ENCODE results near the gene MARVELD3. TPM values are rescaled to one million over a fixed set of nuclear protein-coding genes. Genes with fewer than 3 reads are reported as not detected.

MARVELD3 gene
- total RNA-seq, 1 experiment from 2014 or later = 28.6 TPM

GRCh38 chr16:71648921-71649320, 22.9 kb downstream of the MARVELD3 start:
- no peak overlapping the region for H3K4me3 ChIP-seq
- no peak overlapping the region for H3K4me2 ChIP-seq
- no peaks in the 10 kb centered on the region for H3K9me3 ChIP-seq (ENCODE audit: insufficient read depth, low read depth)
- DNase-seq = no peak
- H2AFZ ChIP-seq = no peak overlapping the region
- H3K4me1 ChIP-seq (replicated peaks; ENCODE audit: insufficient read depth) = 0 out of 2 replicates have a peak, but pooled peaks cover 1% of the 10 kb centered on the region
- CTCF ChIA-PET = no interaction called here
- no peaks in the 10 kb centered on the region for H3K9me2 ChIP-seq (ENCODE audit: insufficient read depth)
- intact Hi-C loops (cut with micrococcal nuclease; ENCODE audit: unreplicated experiment) = no loop called here
- H4K20me1 ChIP-seq (ENCODE audit: insufficient read depth) = no peaks in the 10 kb centered on the region
- H3K36me3 ChIP-seq (ENCODE audit: low read depth) = no peaks in the 10 kb centered on the region; the same call in 1 of the 2 replicates
- peaks cover 2% of the 10 kb centered on the region; the same call in 1 of the 2 replicates for H3F3A ChIP-seq (ENCODE audit: insufficient read depth, low read depth)
- H3K27me3 ChIP-seq (ENCODE audit: insufficient read depth, low read depth) = no peaks in the 10 kb centered on the region
- BruUV-seq (replicated peaks) = no TSS peak
- POLR2A ChIA-PET (ENCODE audit: unreplicated experiment) = no interaction called here
- H3K79me2 ChIP-seq (ENCODE audit: low read depth) = no peaks in the 10 kb centered on the region
- TF ChIP-seq EZH2 (IDR thresholded peaks at IDR 0.05; ENCODE audit: low read depth) = no peak
- peak; percentile 62 for TF ChIP-seq CTCF (conservative IDR thresholded peaks at IDR 0.05)
- no peak overlapping the region for H3K27ac ChIP-seq

- Histone ChIP-seq H3K4me2 (no peak overlapping the region), H3K9me3 (ENCODE audit: insufficient read depth, low read depth) (no peaks in the 10 kb centered on the region), H4K20me1 (ENCODE audit: insufficient read depth) (no peaks in the 10 kb centered on the region), H3K36me3 (ENCODE audit: low read depth) (no peaks in the 10 kb centered on the region; the same call in 1 of the 2 replicates), H2AFZ (no peak overlapping the region), H3K27me3 (ENCODE audit: insufficient read depth, low read depth) (no peaks in the 10 kb centered on the region), H3K4me3 (no peak overlapping the region), H3K9me2 (ENCODE audit: insufficient read depth) (no peaks in the 10 kb centered on the region), H3K79me2 (ENCODE audit: low read depth) (no peaks in the 10 kb centered on the region), H3K27ac (no peak overlapping the region), H3F3A (ENCODE audit: insufficient read depth, low read depth) (no peaks in the 10 kb centered on the region), H3K4me1 (replicated peaks; ENCODE audit: insufficient read depth) (no peaks in the 10 kb centered on the region)
- TF ChIP-seq EZH2 (IDR thresholded peaks at IDR 0.05; ENCODE audit: low read depth) = no peak
- TF ChIP-seq CTCF (conservative IDR thresholded peaks at IDR 0.05) = no peak
- ChIA-PET POLR2A (ENCODE audit: unreplicated experiment) (no interaction called here), CTCF (interaction anchor here (0.6 kb wide), 1 partner anchor 11 kb away, joined by 3 read pairs; no protein-coding TSS in a partner anchor)
- BruUV-seq (replicated peaks) = no TSS peak
- DNase-seq = no peak
- intact Hi-C loops (cut with micrococcal nuclease; ENCODE audit: unreplicated experiment) = no loop called here
Observed at GRCh38 chr16:71649704-71650103, 23.7 kb downstream of the MARVELD3 start.

GRCh38 chr16:71658771-71659170, 32.8 kb downstream of the MARVELD3 start:
- no peak for DNase-seq
- no peaks in the 10 kb centered on the region for H3K4me1 ChIP-seq (replicated peaks; ENCODE audit: insufficient read depth)
- TF ChIP-seq EZH2 (IDR thresholded peaks at IDR 0.05; ENCODE audit: low read depth) (no peak), CTCF (conservative IDR thresholded peaks at IDR 0.05) (no peak)
- intact Hi-C loops (cut with micrococcal nuclease; ENCODE audit: unreplicated experiment) = no loop called here
- no peaks in the 10 kb centered on the region for H3K27me3 ChIP-seq (ENCODE audit: insufficient read depth, low read depth)
- ChIA-PET CTCF (no interaction called here), POLR2A (ENCODE audit: unreplicated experiment) (no interaction called here)
- H3K4me3 ChIP-seq = no peak overlapping the region
- H3F3A ChIP-seq (ENCODE audit: insufficient read depth, low read depth) = no peaks in the 10 kb centered on the region
- no peaks in the 10 kb centered on the region for H3K9me3 ChIP-seq (ENCODE audit: insufficient read depth, low read depth)
- H3K79me2 ChIP-seq (ENCODE audit: low read depth) = no peaks in the 10 kb centered on the region
- H3K4me2 ChIP-seq = no peak overlapping the region
- H4K20me1 ChIP-seq (ENCODE audit: insufficient read depth) = no peaks in the 10 kb centered on the region
- H3K9me2 ChIP-seq (ENCODE audit: insufficient read depth) = no peaks in the 10 kb centered on the region
- no peak overlapping the region for H2AFZ ChIP-seq
- BruUV-seq (replicated peaks) = no TSS peak
- H3K27ac ChIP-seq = no peak overlapping the region
- H3K36me3 ChIP-seq (ENCODE audit: low read depth) = no peaks in the 10 kb centered on the region
